H1 (cell line): ENCODE results near the gene DYNC1H1. TPM values are rescaled to one million over a fixed set of nuclear protein-coding genes. Genes with fewer than 3 reads are reported as not detected.

Source experiments
- CEBPB ChIP-seq: IDR thresholded peaks from 2 replicates; pipeline ENCODE4 v1.6.1; 2012; ENCODE audit warnings: low read depth, low read length
- CTBP2 ChIP-seq: IDR thresholded peaks from 2 replicates; pipeline ENCODE4 v1.7.0; 2011; ENCODE audit warnings: borderline replicate concordance, mild to moderate bottlenecking, moderate library complexity, mixed read lengths, low read length; ENCODE audit not compliant: insufficient read depth, insufficient read length
- polyA plus RNA-seq, 7 experiments: library from polyadenylated mRNA; depleted of rRNA in 3 of 7; stranded (reverse) in 5 of 7; unstranded in 2 of 7; fragments of >200 nt in 5 of 7; fragments of 200-250 nt in 2 of 7; gene quantifications; 1 replicate in 5 of 7; 2 replicates in 1 of 7; 4 replicates in 1 of 7; pipeline versions ENCODE4 v1.2.1 to v1.2.3, GENCODE V29; 2011 to 2013; ENCODE audit warnings: missing spikeins in 2 of 7, mixed read lengths in 2 of 7
- total RNA-seq: library from RNA; stranded (reverse); fragmentation: NEBNext Ultra II Directional; extraction: Animal tissue kit (Norgen Biotek cat#: 25700); gene quantifications from 2 replicates; pipeline ENCODE4 v1.2.1, GENCODE V29; 2021

Gene DYNC1H1
- total and polyA plus RNA-seq, 2 of the 8 experiments (the other 6 are each of a cell fraction or from before 2014, with no cell fraction given): 238 to 387 TPM

DNA sequence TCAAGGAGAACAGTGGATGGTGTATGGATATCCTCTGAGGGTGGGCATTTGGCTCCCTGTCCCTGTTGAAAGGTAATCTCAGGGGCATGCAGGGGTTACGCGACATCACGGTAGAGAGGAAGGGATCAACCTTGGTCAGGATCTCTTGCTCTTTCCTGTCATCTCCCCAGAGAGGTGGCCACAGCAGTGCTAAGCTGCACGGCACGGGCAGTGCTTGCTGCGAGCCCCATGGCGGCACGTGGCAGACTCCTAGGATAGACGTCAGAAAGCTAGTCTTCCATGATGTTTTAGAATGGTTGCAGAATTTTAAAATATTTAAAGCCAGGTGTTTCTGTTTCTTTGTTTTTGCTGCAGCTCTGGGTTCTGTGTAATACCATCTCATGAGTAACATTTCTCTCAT lies 41.0 kb downstream of the DYNC1H1 start (continued):
- TF ChIP-seq CEBPB (no peak), CTBP2 (no peak)
